Astrocyte (in vitro differentiated cells and primary cell): ENCODE measurements around the gene POLA1. TPM values are rescaled to one million over a fixed set of nuclear protein-coding genes. Genes with fewer than 3 reads are reported as not detected.

Source experiments
- DNase-seq: peaks from one replicate; pipeline ENCODE4 v3.0.0-alpha.2; 2010; ENCODE audit warnings: low read depth
- FAIRE-seq: peaks from 2 replicates; lab custom pipeline; 2011; peaks lifted over from hg19 to GRCh38; lab: Jason Lieb, UNC
- H2AFZ ChIP-seq: 2 replicates; pipeline ENCODE4 v1.6.0; 2012; ENCODE audit warnings: low read depth, low read length, inconsistent platforms
- H3K27ac ChIP-seq: 2 replicates; pipeline ENCODE4 v1.5.1; 2011; ENCODE audit warnings: low read depth, low read length, inconsistent platforms
- H3K27me3 ChIP-seq: 2 replicates; pipeline ENCODE4 v1.6.0; 2011; ENCODE audit warnings: low read length, inconsistent platforms; ENCODE audit not compliant: insufficient read depth
- H3K36me3 ChIP-seq: 2 replicates; pipeline ENCODE4 v1.5.1; 2011; ENCODE audit warnings: low read length, inconsistent platforms; ENCODE audit not compliant: insufficient read depth
- H3K4me1 ChIP-seq: 2 replicates; pipeline ENCODE4 v1.5.1; 2011; ENCODE audit warnings: low read length, inconsistent platforms; ENCODE audit not compliant: insufficient read depth
- H3K4me2 ChIP-seq: 2 replicates; pipeline ENCODE4 v1.6.0; 2012; ENCODE audit warnings: low read length, inconsistent platforms
- H3K4me3 ChIP-seq: 2 replicates; pipeline ENCODE4 v1.5.1; 2011; ENCODE audit warnings: low read depth, mild to moderate bottlenecking, low read length, inconsistent platforms; ENCODE audit not compliant: insufficient read depth
- H3K79me2 ChIP-seq: 2 replicates; pipeline ENCODE4 v1.6.0; 2012; ENCODE audit warnings: mild to moderate bottlenecking, low read length, inconsistent platforms; ENCODE audit not compliant: insufficient read depth
- H3K9ac ChIP-seq: 2 replicates; pipeline ENCODE4 v1.6.0; 2012; ENCODE audit warnings: mild to moderate bottlenecking, low read length, inconsistent platforms
- H3K9me3 ChIP-seq: 2 replicates; pipeline ENCODE4 v1.5.1; 2012; ENCODE audit warnings: low read depth, mild to moderate bottlenecking, low read length, inconsistent platforms; ENCODE audit not compliant: insufficient read depth
- H4K20me1 ChIP-seq: 2 replicates; pipeline ENCODE4 v1.6.0; 2012; ENCODE audit warnings: low read length, inconsistent platforms; ENCODE audit not compliant: insufficient read depth
- H3K27ac Mint-ChIP-seq: one replicate; pipeline ENCODE4 v1.8.0; 2021; ENCODE audit warnings: mild to moderate bottlenecking, mixed read lengths; ENCODE audit not compliant: unreplicated experiment
- H3K27me3 Mint-ChIP-seq: one replicate; pipeline ENCODE4 v1.8.0; 2021; ENCODE audit warnings: low read depth, mixed read lengths; ENCODE audit not compliant: unreplicated experiment
- H3K36me3 Mint-ChIP-seq: one replicate; pipeline ENCODE4 v1.8.0; 2021; ENCODE audit warnings: low read depth, mixed read lengths; ENCODE audit not compliant: unreplicated experiment
- H3K4me1 Mint-ChIP-seq: one replicate; pipeline ENCODE4 v1.8.0; 2021; ENCODE audit warnings: low read depth, mixed read lengths; ENCODE audit not compliant: unreplicated experiment
- H3K4me3 Mint-ChIP-seq: one replicate; pipeline ENCODE4 v1.8.0; 2021; ENCODE audit warnings: mild to moderate bottlenecking, moderate library complexity, mixed read lengths; ENCODE audit not compliant: unreplicated experiment
- H3K9me3 Mint-ChIP-seq: one replicate; pipeline ENCODE4 v1.8.0; 2021; ENCODE audit warnings: mild to moderate bottlenecking, mixed read lengths; ENCODE audit not compliant: unreplicated experiment
- EZH2 ChIP-seq: IDR thresholded peaks from 2 replicates; pipeline ENCODE4 v1.6.1; 2012; ENCODE audit warnings: mild to moderate bottlenecking, low read length, inconsistent platforms; ENCODE audit not compliant: insufficient read depth
- total RNA-seq: library from RNA; stranded (reverse); gene quantifications from 2 replicates; pipeline ENCODE4 v1.2.1, GENCODE V29; 2021
- TF ChIP-seq, protein P1 (sequence below): IDR thresholded peaks from 2 replicates; pipeline ENCODE4 v1.5.1; 2011; ENCODE audit warnings: low read depth, mild to moderate bottlenecking, inconsistent platforms, low read length, moderate library complexity; ENCODE audit not compliant: insufficient read depth

POLA1 gene
- total RNA-seq, 1 donor from 2014 or later: 4.9 TPM

DNA sequence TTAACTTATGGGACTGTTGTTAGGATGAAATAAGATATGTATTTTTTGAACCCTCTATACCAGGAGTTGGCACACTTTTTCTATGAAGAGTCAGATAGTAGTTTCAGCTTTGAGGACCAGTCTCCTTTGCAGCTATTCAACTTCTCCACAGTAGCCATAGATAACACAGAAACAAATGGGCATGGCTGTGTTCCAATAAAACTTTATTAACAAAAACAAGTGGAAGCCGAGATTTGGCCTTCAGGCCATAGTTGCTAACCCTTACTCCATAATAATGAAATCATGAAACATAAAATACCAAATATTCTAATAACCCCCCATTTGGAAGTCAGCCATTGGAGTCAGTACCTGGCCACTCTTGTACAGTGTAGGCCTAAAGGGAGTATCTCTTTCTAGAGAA lies 291.4 kb downstream of the POLA1 start:
- H3K36me3 Mint-ChIP-seq: no peaks in the 10 kb centered on the region
- Histone ChIP-seq H2AFZ (no peak overlapping the region), H3K27me3 (no peaks in the 10 kb centered on the region), H3K4me1 (no peaks in the 10 kb centered on the region), H3K9me3 (no peaks in the 10 kb centered on the region), H3K27ac (no peak overlapping the region), H4K20me1 (no peaks in the 10 kb centered on the region), H3K36me3 (no peaks in the 10 kb centered on the region), H3K4me3 (no peak overlapping the region), H3K9ac (no peak overlapping the region), H3K79me2 (no peaks in the 10 kb centered on the region), H3K4me2 (no peak overlapping the region)
- H3K4me3 Mint-ChIP-seq: no peak overlapping the region
- TF ChIP-seq, protein P1, sequence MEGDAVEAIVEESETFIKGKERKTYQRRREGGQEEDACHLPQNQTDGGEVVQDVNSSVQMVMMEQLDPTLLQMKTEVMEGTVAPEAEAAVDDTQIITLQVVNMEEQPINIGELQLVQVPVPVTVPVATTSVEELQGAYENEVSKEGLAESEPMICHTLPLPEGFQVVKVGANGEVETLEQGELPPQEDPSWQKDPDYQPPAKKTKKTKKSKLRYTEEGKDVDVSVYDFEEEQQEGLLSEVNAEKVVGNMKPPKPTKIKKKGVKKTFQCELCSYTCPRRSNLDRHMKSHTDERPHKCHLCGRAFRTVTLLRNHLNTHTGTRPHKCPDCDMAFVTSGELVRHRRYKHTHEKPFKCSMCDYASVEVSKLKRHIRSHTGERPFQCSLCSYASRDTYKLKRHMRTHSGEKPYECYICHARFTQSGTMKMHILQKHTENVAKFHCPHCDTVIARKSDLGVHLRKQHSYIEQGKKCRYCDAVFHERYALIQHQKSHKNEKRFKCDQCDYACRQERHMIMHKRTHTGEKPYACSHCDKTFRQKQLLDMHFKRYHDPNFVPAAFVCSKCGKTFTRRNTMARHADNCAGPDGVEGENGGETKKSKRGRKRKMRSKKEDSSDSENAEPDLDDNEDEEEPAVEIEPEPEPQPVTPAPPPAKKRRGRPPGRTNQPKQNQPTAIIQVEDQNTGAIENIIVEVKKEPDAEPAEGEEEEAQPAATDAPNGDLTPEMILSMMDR: no peak
- TF ChIP-seq EZH2: no peak
- no peaks in the 10 kb centered on the region for H3K27me3 Mint-ChIP-seq
- peaks cover 4% of the 10 kb centered on the region for H3K4me1 Mint-ChIP-seq
- no peak for DNase-seq
- H3K9me3 Mint-ChIP-seq: no peaks in the 10 kb centered on the region
- H3K27ac Mint-ChIP-seq: no peak overlapping the region
- no peak for FAIRE-seq

- DNase-seq (no peak), FAIRE-seq (peak; percentile 37)
- Histone ChIP-seq H3K79me2 (no peaks in the 10 kb centered on the region), H3K4me1 (no peaks in the 10 kb centered on the region), H3K4me2 (no peak overlapping the region), H3K36me3 (no peaks in the 10 kb centered on the region), H3K9me3 (no peaks in the 10 kb centered on the region), H3K9ac (no peak overlapping the region), H3K27ac (no peak overlapping the region), H3K4me3 (no peak overlapping the region), H4K20me1 (no peaks in the 10 kb centered on the region), H3K27me3 (no peaks in the 10 kb centered on the region), H2AFZ (no peak overlapping the region)
- Mint-ChIP-seq H3K27ac (no peak overlapping the region), H3K36me3 (no peaks in the 10 kb centered on the region), H3K4me1 (no peaks in the 10 kb centered on the region), H3K9me3 (no peaks in the 10 kb centered on the region), H3K4me3 (no peak overlapping the region), H3K27me3 (no peaks in the 10 kb centered on the region)
- TF ChIP-seq EZH2: no peak
- TF ChIP-seq, protein P1: no peak
Observed at GRCh38 chrX:24987731-24988130, 294.0 kb downstream of the POLA1 start.

- no peak overlapping the region for H3K4me3 Mint-ChIP-seq
- FAIRE-seq: no peak
- no peaks in the 10 kb centered on the region for H3K27me3 ChIP-seq
Observed at GRCh38 chrX:24988314-24988713, 294.6 kb downstream of the POLA1 start.

More at GRCh38 chrX:24988314-24988713, 294.6 kb downstream of the POLA1 start:
- Mint-ChIP-seq H3K4me1 (no peaks in the 10 kb centered on the region), H3K36me3 (no peaks in the 10 kb centered on the region), H3K27ac (no peak overlapping the region), H3K9me3 (no peaks in the 10 kb centered on the region), H3K27me3 (no peaks in the 10 kb centered on the region)
- Histone ChIP-seq H3K79me2 (no peaks in the 10 kb centered on the region), H4K20me1 (no peaks in the 10 kb centered on the region), H3K4me3 (no peak overlapping the region), H3K27ac (no peak overlapping the region), H3K4me1 (no peaks in the 10 kb centered on the region), H3K4me2 (no peak overlapping the region), H3K9ac (no peak overlapping the region), H3K36me3 (no peaks in the 10 kb centered on the region), H2AFZ (no peak overlapping the region), H3K9me3 (no peaks in the 10 kb centered on the region)
- DNase-seq: no peak
- TF ChIP-seq EZH2: no peak
- TF ChIP-seq, protein P1: no peak
